Left ventricle myocardium inferior (tissue), 1 donor: ENCODE results near the gene LMBR1L. TPM values are rescaled to one million over a fixed set of nuclear protein-coding genes. Genes with fewer than 3 reads are reported as not detected.
"Not testable (repeated sequence)": the region's sequence is repeated elsewhere in the genome, so short reads cannot be mapped to it uniquely, and the experiment has no call there.

Experiments
- DNase-seq: peaks from one replicate; pipeline ENCODE4 v3.0.0-alpha.2; 2020
- H3K27ac ChIP-seq: fragments of 200-600 bp; replicated peaks from 2 replicates; pipeline ENCODE4 v1.8.0; 2021
- H3K27me3 ChIP-seq: fragments of 200-600 bp; 2 replicates; pipeline ENCODE4 v1.8.0; 2021; ENCODE audit warnings: low read depth
- H3K36me3 ChIP-seq: fragments of 200-600 bp; 2 replicates; pipeline ENCODE4 v1.8.0; 2021
- H3K4me1 ChIP-seq: fragments of 200-600 bp; 2 replicates; pipeline ENCODE4 v1.8.0; 2021
- H3K4me3 ChIP-seq: fragments of 200-600 bp; 2 replicates; pipeline ENCODE4 v1.8.0; 2021; ENCODE audit warnings: mild to moderate bottlenecking, moderate library complexity
- H3K9me3 ChIP-seq: fragments of 200-600 bp; replicated peaks from 2 replicates; pipeline ENCODE4 v1.8.0; 2021
- CTCF ChIP-seq: fragments of 200-600 bp; IDR thresholded peaks from 2 replicates; pipeline ENCODE4 v1.8.0; 2021; ENCODE audit warnings: antibody characterized with exemption, mild to moderate bottlenecking, borderline replicate concordance
- intact Hi-C: fragments of 100-400 bp; cut with micrococcal nuclease; formaldehyde crosslinking; loops from one replicate; pipeline ENCODE4 v1.11.0; 2022
- total RNA-seq: library from RNA; stranded (reverse); fragmentation: NEBNext Ultra II Directional; extraction: Animal tissue kit (Norgen Biotek cat#: 25700); gene quantifications from one replicate; pipeline ENCODE4 v1.2.1, GENCODE V29; 2021
- donor health status: DM: no; HTN: yes; CAD: no; lungs with severe emphysema.

LMBR1L gene
- total RNA-seq, 1 donor from 2014 or later = 27.5 TPM

GRCh38 chr12:49129332-49130150, 18.9 kb upstream of the LMBR1L start:
- Histone ChIP-seq H3K9me3 (no peaks in the 10 kb centered on the region), H3K27ac (peak overlapping the region; percentile 100), H3K36me3 (peaks cover 30% of the 10 kb centered on the region), H3K4me3 (peak overlapping the region; percentile 97), H3K27me3 (no peaks in the 10 kb centered on the region), H3K4me1 (peaks cover 48% of the 10 kb centered on the region)
- peak; percentile 43 for DNase-seq
- intact Hi-C loops = loop anchor here (10.0 kb wide), 1 partner anchor 65 kb away; the partner anchor contains the start of genes KMT2D and RHEBL1
- TF ChIP-seq CTCF = no peak

GRCh38 chr12:49127971-49128370, 17.3 kb upstream of the LMBR1L start:
- not testable (repeated sequence) for H3K27me3 ChIP-seq, H3K27ac ChIP-seq, H3K4me3 ChIP-seq, DNase-seq, H3K9me3 ChIP-seq
- intact Hi-C loops = loop anchor here (10.0 kb wide), 1 partner anchor 63 kb away; the partner anchor contains the start of genes KMT2D and RHEBL1
- peaks cover 30% of the 10 kb centered on the region for H3K36me3 ChIP-seq
- peaks cover 39% of the 10 kb centered on the region for H3K4me1 ChIP-seq

- H3K27me3 ChIP-seq = no peaks in the 10 kb centered on the region
- no peaks in the 10 kb centered on the region for H3K9me3 ChIP-seq
- TF ChIP-seq CTCF = no peak
- no peak for DNase-seq
- no peak overlapping the region for H3K4me3 ChIP-seq
- intact Hi-C loops = loop anchor here (10.0 kb wide), 1 partner anchor 62 kb away; the partner anchor contains the start of genes KMT2D and RHEBL1
- H3K4me1 ChIP-seq = peaks cover 30% of the 10 kb centered on the region
- H3K27ac ChIP-seq = no peak overlapping the region
- peaks cover 30% of the 10 kb centered on the region for H3K36me3 ChIP-seq
These were observed 16.5 kb upstream of the LMBR1L start for GRCh38 chr12:49126852-49127763.

GRCh38 chr12:49121047-49121696, 10.5 kb upstream of the LMBR1L start:
- peak; percentile 32 for DNase-seq
- H3K4me3 ChIP-seq = no peak overlapping the region
- no peaks in the 10 kb centered on the region for H3K4me1 ChIP-seq
- H3K27me3 ChIP-seq = no peaks in the 10 kb centered on the region
- intact Hi-C loops = loop anchor here (5.0 to 10.0 kb wide), 2 partner anchors 34 to 56 kb away; partner anchors contain the start of genes KMT2D and RHEBL1
- H3K27ac ChIP-seq = no peak overlapping the region
- no peaks in the 10 kb centered on the region for H3K36me3 ChIP-seq
- no peaks in the 10 kb centered on the region for H3K9me3 ChIP-seq
- TF ChIP-seq CTCF = peak; percentile 75

- Histone ChIP-seq H3K9me3 (no peaks in the 10 kb centered on the region), H3K4me3 (peak overlapping the region; percentile 100), H3K27me3 (no peaks in the 10 kb centered on the region), H3K27ac (peak overlapping the region; percentile 100), H3K36me3 (peaks cover 10% of the 10 kb centered on the region), H3K4me1 (peaks cover 50% of the 10 kb centered on the region)
- intact Hi-C loops = no loop called here
- no peak for DNase-seq
- no peak for TF ChIP-seq CTCF
These were observed 559 bp upstream of the LMBR1L start for GRCh38 chr12:49111206-49111605.
